A549 (cell line): ENCODE results near the gene PIGN. TPM values are rescaled to one million over a fixed set of nuclear protein-coding genes. Genes with fewer than 3 reads are reported as not detected.
A peak's percentile ranks its signal among the peaks of the same experiment; 100 is the strongest.

Source experiments
- ATAC-seq, 2 experiments: fragments of 200-7000 bp in 1 of 2; fragments of >200 bp in 1 of 2; cut with Nextera tagmentation in 1 of 2; cut with Tn5 transposase in 1 of 2; 3 replicates each; pipeline versions ENCODE4 v1.8.0 to v1.9.1; 2018 to 2020; ENCODE audit warnings: mild to moderate bottlenecking in 1 of 2, moderate library complexity in 1 of 2
- CTCF ChIA-PET: fragments of 300-600 bp; sonication (Branson Sonifier 250); formaldehyde crosslinking; extraction: SDS; loops from one replicate; lab custom pipeline; 2021; ENCODE audit warnings: antibody characterized with exemption, inconsistent platforms; lab: Yijun Ruan, JAX
- POLR2A ChIA-PET: fragments of 350-600 bp; formaldehyde crosslinking; extraction: SDS; loops from one replicate; lab custom pipeline; 2021; ENCODE audit warnings: antibody characterized with exemption, inconsistent platforms; lab: Yijun Ruan, JAX
- DNase-seq, 2 experiments: peaks; one replicate each; pipeline versions ENCODE4 v3.0.0 to v3.0.0-alpha.2; 2011 to 2016; ENCODE audit warnings: low read depth in 1 of 2, low spot score in 1 of 2
- FAIRE-seq: peaks from 2 replicates; lab custom pipeline; 2011; peaks lifted over from hg19 to GRCh38; lab: Jason Lieb, UNC
- H3K27ac ChIP-seq, 2 experiments: fragments of >200 bp; sonication (Bioruptor Twin); formaldehyde crosslinking; 3 replicates each; pipeline ENCODE4 v1.5.1; 2016 to 2017
- H3K4me1 ChIP-seq: fragments of >200 bp; sonication (Bioruptor Twin); formaldehyde crosslinking; 3 replicates; pipeline ENCODE4 v1.6.1; 2016
- H3K4me2 ChIP-seq: fragments of >200 bp; sonication (Bioruptor Twin); formaldehyde crosslinking; 3 replicates; pipeline ENCODE4 v1.6.1; 2016
- H3K4me3 ChIP-seq: fragments of >200 bp; sonication (Bioruptor Twin); formaldehyde crosslinking; 3 replicates; pipeline ENCODE4 v1.5.1; 2016
- H3K9me3 ChIP-seq: fragments of >200 bp; sonication (Bioruptor Twin); formaldehyde crosslinking; 3 replicates; pipeline ENCODE4 v1.6.1; 2016
- BHLHE40 ChIP-seq: IDR thresholded peaks from 2 replicates; pipeline ENCODE4 v1.6.1; 2012; ENCODE audit warnings: low read depth, low read length, inconsistent platforms
- FOXS1 ChIP-seq: fragments of 250-450 bp; sonication (Bioruptor Pico); IDR thresholded peaks from 2 replicates; pipeline ENCODE4 v1.5.0; 2020; ENCODE audit warnings: mild to moderate bottlenecking, moderate library complexity
- GATA3 ChIP-seq: IDR thresholded peaks from 2 replicates; pipeline ENCODE4 v1.6.1; 2012; ENCODE audit warnings: borderline replicate concordance
- HDAC2 ChIP-seq: fragments of 200-600 bp; sonication (generic); IDR thresholded peaks from 2 replicates; pipeline ENCODE4 v1.6.1; 2016
- HOXA7 ChIP-seq: fragments of 250-450 bp; sonication (Bioruptor Pico); IDR thresholded peaks from 2 replicates; pipeline ENCODE4 v1.5.0; 2020; ENCODE audit warnings: mild to moderate bottlenecking, moderate library complexity
- HOXB5 ChIP-seq: fragments of 250-450 bp; sonication (Bioruptor Pico); IDR thresholded peaks from 2 replicates; pipeline ENCODE4 v1.5.0; 2020; ENCODE audit warnings: mild to moderate bottlenecking, moderate library complexity
- KDM5A ChIP-seq: fragments of 200-600 bp; sonication (generic); IDR thresholded peaks from 2 replicates; pipeline ENCODE4 v1.6.1; 2016; ENCODE audit warnings: antibody characterized with exemption, mild to moderate bottlenecking
- MAZ ChIP-seq: fragments of 150-350 bp; IDR thresholded peaks from 2 replicates; pipeline ENCODE4 v1.6.1; 2014; ENCODE audit warnings: antibody characterized with exemption, low read depth, low read length, borderline replicate concordance
- MYC ChIP-seq: IDR thresholded peaks from 2 replicates; pipeline ENCODE4 v1.6.1; 2012; ENCODE audit warnings: mild to moderate bottlenecking, inconsistent platforms, low read length, improper control_type of control experiment, borderline replicate concordance
- PHF8 ChIP-seq: fragments of 200-600 bp; sonication (generic); IDR thresholded peaks from 2 replicates; pipeline ENCODE4 v1.6.1; 2016; ENCODE audit warnings: low read depth, mild to moderate bottlenecking, antibody characterized with exemption, moderate library complexity, borderline replicate concordance
- POLR2A ChIP-seq: IDR thresholded peaks from 2 replicates; pipeline ENCODE4 v1.6.1; 2012; ENCODE audit warnings: mild to moderate bottlenecking, low read length
- RFX5 ChIP-seq: fragments of 450-650 bp; IDR thresholded peaks from 2 replicates; pipeline ENCODE4 v1.7.1; 2014; ENCODE audit warnings: antibody characterized with exemption, mild to moderate bottlenecking, moderate library complexity
- WGBS: methylation state at CpG from one replicate; pipeline ENCODE4 v1.1.6; 2017; ENCODE audit errors: missing lambda C conversion rate; 5-methylcytosine and 5-hydroxymethylcytosine counted together
- polyA plus RNA-seq, 4 experiments: library from polyadenylated mRNA; depleted of rRNA in 3 of 4; stranded (reverse); fragments of >200 nt; fragmentation: RNase III in 1 of 4; extraction: RNeasy Plus Mini Kit Qiagen cat#74134 plus additional on column Dnase treatment in 1 of 4; gene quantifications; 2 replicates in 3 of 4; 3 replicates in 1 of 4; pipeline ENCODE4 v1.2.3, GENCODE V29; 2011 to 2017
- TF ChIP-seq, protein P1 (sequence below): fragments of >200 bp; sonication (Bioruptor Twin); formaldehyde crosslinking; IDR thresholded peaks from 3 replicates; pipeline ENCODE4 v1.6.1; 2016
- TF ChIP-seq, protein P2 (sequence below): IDR thresholded peaks from 2 replicates; pipeline ENCODE4 v1.6.1; 2012
- TF ChIP-seq, protein P3 (sequence below): IDR thresholded peaks from 2 replicates; pipeline ENCODE4 v1.6.1; 2012
- TF ChIP-seq, protein P4 (sequence below): fragments of >200 bp; sonication (Bioruptor Twin); formaldehyde crosslinking; IDR thresholded peaks from 3 replicates; pipeline ENCODE4 v1.5.1; 2016
- TF ChIP-seq, protein P5 (sequence below): fragments of 200-600 bp; sonication (generic); IDR thresholded peaks from 2 replicates; pipeline ENCODE4 v1.6.1; 2016; ENCODE audit warnings: antibody characterized with exemption, mild to moderate bottlenecking, moderate library complexity

PIGN gene
- polyA plus RNA-seq, 2 of the 4 experiments (the other 2 are of a cell fraction), result 12.9 to 37.0 TPM

DNA sequence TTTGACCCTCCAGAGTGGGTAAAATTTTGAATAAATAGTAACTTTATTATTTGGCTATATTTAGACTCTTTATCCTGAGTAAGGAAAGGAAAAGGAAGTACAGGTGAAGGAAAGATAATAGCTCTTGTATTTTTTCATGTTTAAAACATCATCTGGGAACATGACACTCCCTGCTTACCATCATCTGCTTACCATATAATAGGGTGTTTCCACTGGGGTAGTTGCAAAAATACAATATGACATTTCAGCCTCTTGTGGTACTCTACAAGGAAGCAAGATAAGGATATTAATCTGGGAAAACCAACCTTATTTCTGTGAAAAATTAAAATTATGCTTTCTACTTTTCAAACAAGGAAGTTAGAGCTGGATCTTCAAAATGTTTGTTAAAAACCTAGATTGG is 10.1 kb upstream of the PIGN start:
- FAIRE-seq, result no peak
- TF ChIP-seq MAZ, result no peak
- no peak for TF ChIP-seq HOXA7 (CRISPR knock-in tag)
- TF ChIP-seq, protein P1, sequence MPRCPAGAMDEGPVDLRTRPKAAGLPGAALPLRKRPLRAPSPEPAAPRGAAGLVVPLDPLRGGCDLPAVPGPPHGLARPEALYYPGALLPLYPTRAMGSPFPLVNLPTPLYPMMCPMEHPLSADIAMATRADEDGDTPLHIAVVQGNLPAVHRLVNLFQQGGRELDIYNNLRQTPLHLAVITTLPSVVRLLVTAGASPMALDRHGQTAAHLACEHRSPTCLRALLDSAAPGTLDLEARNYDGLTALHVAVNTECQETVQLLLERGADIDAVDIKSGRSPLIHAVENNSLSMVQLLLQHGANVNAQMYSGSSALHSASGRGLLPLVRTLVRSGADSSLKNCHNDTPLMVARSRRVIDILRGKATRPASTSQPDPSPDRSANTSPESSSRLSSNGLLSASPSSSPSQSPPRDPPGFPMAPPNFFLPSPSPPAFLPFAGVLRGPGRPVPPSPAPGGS, result no peak
- TF ChIP-seq POLR2A, result no peak
- no peak for TF ChIP-seq HDAC2
- no peak for TF ChIP-seq HOXB5
- TF ChIP-seq GATA3, result no peak
- no peak for TF ChIP-seq FOXS1
- TF ChIP-seq BHLHE40, result no peak
- no peak for TF ChIP-seq PHF8
- TF ChIP-seq, protein P2, sequence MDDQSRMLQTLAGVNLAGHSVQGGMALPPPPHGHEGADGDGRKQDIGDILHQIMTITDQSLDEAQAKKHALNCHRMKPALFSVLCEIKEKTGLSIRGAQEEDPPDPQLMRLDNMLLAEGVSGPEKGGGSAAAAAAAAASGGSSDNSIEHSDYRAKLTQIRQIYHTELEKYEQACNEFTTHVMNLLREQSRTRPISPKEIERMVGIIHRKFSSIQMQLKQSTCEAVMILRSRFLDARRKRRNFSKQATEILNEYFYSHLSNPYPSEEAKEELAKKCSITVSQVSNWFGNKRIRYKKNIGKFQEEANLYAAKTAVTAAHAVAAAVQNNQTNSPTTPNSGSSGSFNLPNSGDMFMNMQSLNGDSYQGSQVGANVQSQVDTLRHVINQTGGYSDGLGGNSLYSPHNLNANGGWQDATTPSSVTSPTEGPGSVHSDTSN, result no peak
- TF ChIP-seq KDM5A, result no peak
- TF ChIP-seq MYC, result no peak
- no peak for TF ChIP-seq RFX5
- Histone ChIP-seq H3K9me3 (no peaks in the 10 kb centered on the region), H3K4me2 (no peak overlapping the region), H3K27ac (no peak overlapping the region), H3K4me3 (no peak overlapping the region), H3K4me1 (0 out of 3 replicates have a peak, but pooled peaks cover 6% of the 10 kb centered on the region)
- no peak for ATAC-seq
- no peak for DNase-seq
- CTCF ChIA-PET, result no interaction called here
- POLR2A ChIA-PET, result no interaction called here

DNA sequence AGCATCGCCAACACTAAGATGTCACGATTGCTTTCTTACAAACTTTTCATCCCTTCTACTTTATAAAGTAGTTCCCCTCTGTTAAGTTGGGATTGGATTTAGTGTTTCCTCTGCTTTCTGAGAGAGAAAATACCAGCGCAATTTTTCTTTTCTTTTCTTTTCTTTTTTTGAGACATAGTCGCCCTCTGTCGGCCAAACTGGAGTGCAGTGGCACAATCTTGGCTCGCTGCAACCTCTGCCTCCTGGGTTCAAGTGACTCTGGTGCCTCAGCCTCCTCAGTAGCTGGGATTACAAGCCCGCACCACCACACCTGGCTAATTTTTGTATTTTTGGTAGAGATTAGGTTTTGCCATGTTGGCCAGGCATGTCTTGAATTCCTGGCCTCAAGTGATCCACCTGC is 9.2 kb upstream of the PIGN start:
- 71% methylated on average over 6 of the region's 7 CpGs for WGBS
- no peak for FAIRE-seq
- POLR2A ChIA-PET, result no interaction called here

More for the DNA sequence above, 9.2 kb upstream of the PIGN start:
- DNase-seq (no peak), ATAC-seq (no peak)
- CTCF ChIA-PET, result interaction anchor here (1.1 kb wide), 1 partner anchor 8 kb away, joined by 3 read pairs; no protein-coding TSS in a partner anchor
- Histone ChIP-seq H3K9me3 (no peaks in the 10 kb centered on the region), H3K4me2 (no peak overlapping the region), H3K4me3 (no peak overlapping the region), H3K27ac (no peak overlapping the region), H3K4me1 (0 out of 3 replicates have a peak, but pooled peaks cover 6% of the 10 kb centered on the region)
- TF ChIP-seq, protein P3, sequence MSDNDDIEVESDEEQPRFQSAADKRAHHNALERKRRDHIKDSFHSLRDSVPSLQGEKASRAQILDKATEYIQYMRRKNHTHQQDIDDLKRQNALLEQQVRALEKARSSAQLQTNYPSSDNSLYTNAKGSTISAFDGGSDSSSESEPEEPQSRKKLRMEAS, result no peak
- TF ChIP-seq, protein P4, sequence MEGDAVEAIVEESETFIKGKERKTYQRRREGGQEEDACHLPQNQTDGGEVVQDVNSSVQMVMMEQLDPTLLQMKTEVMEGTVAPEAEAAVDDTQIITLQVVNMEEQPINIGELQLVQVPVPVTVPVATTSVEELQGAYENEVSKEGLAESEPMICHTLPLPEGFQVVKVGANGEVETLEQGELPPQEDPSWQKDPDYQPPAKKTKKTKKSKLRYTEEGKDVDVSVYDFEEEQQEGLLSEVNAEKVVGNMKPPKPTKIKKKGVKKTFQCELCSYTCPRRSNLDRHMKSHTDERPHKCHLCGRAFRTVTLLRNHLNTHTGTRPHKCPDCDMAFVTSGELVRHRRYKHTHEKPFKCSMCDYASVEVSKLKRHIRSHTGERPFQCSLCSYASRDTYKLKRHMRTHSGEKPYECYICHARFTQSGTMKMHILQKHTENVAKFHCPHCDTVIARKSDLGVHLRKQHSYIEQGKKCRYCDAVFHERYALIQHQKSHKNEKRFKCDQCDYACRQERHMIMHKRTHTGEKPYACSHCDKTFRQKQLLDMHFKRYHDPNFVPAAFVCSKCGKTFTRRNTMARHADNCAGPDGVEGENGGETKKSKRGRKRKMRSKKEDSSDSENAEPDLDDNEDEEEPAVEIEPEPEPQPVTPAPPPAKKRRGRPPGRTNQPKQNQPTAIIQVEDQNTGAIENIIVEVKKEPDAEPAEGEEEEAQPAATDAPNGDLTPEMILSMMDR, result peak; percentile 27; the same call in 1 of the 3 replicates
- TF ChIP-seq, protein P5, sequence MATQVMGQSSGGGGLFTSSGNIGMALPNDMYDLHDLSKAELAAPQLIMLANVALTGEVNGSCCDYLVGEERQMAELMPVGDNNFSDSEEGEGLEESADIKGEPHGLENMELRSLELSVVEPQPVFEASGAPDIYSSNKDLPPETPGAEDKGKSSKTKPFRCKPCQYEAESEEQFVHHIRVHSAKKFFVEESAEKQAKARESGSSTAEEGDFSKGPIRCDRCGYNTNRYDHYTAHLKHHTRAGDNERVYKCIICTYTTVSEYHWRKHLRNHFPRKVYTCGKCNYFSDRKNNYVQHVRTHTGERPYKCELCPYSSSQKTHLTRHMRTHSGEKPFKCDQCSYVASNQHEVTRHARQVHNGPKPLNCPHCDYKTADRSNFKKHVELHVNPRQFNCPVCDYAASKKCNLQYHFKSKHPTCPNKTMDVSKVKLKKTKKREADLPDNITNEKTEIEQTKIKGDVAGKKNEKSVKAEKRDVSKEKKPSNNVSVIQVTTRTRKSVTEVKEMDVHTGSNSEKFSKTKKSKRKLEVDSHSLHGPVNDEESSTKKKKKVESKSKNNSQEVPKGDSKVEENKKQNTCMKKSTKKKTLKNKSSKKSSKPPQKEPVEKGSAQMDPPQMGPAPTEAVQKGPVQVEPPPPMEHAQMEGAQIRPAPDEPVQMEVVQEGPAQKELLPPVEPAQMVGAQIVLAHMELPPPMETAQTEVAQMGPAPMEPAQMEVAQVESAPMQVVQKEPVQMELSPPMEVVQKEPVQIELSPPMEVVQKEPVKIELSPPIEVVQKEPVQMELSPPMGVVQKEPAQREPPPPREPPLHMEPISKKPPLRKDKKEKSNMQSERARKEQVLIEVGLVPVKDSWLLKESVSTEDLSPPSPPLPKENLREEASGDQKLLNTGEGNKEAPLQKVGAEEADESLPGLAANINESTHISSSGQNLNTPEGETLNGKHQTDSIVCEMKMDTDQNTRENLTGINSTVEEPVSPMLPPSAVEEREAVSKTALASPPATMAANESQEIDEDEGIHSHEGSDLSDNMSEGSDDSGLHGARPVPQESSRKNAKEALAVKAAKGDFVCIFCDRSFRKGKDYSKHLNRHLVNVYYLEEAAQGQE, result no peak
